ENCODE results near the gene S1PR3. TPM values are rescaled to one million over a fixed set of nuclear protein-coding genes. Genes with fewer than 3 reads are reported as not detected.

Gene S1PR3
- total and polyA plus RNA-seq, 2 donors (not counting 1 experiment from before 2014, with no cell fraction given), result 20.5 to 23.8 TPM

DNA sequence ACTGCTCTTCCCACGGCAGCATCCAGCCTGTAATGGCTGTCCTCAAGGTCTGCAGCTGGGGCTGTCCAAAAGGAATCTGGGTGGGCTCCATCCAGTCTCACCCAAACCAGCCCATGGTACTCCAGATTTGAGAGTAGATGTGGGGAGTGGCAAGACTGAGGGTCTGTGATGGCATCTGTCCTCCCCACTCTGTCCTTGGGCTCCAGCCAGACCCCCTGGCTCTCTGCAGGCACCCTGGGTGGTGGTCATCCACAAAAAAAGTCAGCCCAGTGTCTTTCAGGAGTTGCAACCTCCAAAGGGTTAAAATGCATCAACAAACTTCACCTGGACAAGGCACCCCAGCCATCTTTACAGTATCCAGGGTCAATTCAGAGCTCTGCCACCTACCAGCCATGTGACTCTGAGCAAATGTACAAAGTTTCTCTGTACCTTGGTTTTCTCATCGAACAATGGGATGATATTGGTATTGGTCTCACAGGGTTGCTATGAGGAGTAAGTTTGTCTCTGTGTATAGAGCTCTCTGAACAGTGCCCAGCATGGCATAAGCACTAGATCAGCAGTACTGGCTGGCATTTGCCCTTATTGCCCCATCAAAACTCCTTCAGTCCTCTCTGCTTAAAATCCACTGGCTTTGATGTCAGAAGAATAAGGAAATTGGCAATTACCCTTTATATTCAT lies 7.3 kb upstream of the S1PR3 start:
- Histone ChIP-seq H3K4me3 (replicated peaks in 1 of 4; ENCODE audit: control extremely low read depth in 1 of 4, insufficient read depth in 1 of 4, low read depth in 3 of 4, low read length in 4 of 4) (no peak overlapping the region), H2AFZ (ENCODE audit: low read length) (no peak overlapping the region), H3K27ac (ENCODE audit: insufficient read depth, low read length) (no peak overlapping the region), H3K4me2 (ENCODE audit: extremely low read depth, insufficient read depth, low read length) (no peak overlapping the region), H3K9me3 (ENCODE audit: control insufficient read depth, insufficient read depth, low read depth, low read length) (no peaks in the 10 kb centered on the region), H3K4me1 (ENCODE audit: control insufficient read depth, extremely low read depth, insufficient read depth, low read length) (no peaks in the 10 kb centered on the region), H3K27me3 (ENCODE audit: control insufficient read depth, insufficient read depth, low read length) (no peaks in the 10 kb centered on the region), H3K9ac (ENCODE audit: insufficient read depth, low read length) (no peak overlapping the region), H3K36me3 (ENCODE audit: control insufficient read depth, insufficient read depth, low read length) (no peaks in the 10 kb centered on the region), H4K20me1 (ENCODE audit: control insufficient read depth, extremely low read depth, insufficient read depth, low read length) (no peaks in the 10 kb centered on the region), H3K79me2 (ENCODE audit: control insufficient read depth, insufficient read depth, low read length) (no peaks in the 10 kb centered on the region)
- no peak for TF ChIP-seq CTCF (conservative IDR thresholded peaks at IDR 0.05 in 1 of 2, IDR thresholded peaks at IDR 0.05 in 1 of 2; ENCODE audit: low read depth in 1 of 2, low read length in 2 of 2)
- no peak for TF ChIP-seq EZH2 (IDR thresholded peaks at IDR 0.05; ENCODE audit: low read length, missing control alignments)
- no peak for DNase-seq (ENCODE audit: low read depth in 2 of 2)

- no peak overlapping the region for H3K9ac ChIP-seq (ENCODE audit: insufficient read depth, low read length)
- no peaks in the 10 kb centered on the region for H3K4me1 ChIP-seq (ENCODE audit: control insufficient read depth, extremely low read depth, insufficient read depth, low read length)
- no peak overlapping the region for H2AFZ ChIP-seq (ENCODE audit: low read length)
- H3K27me3 ChIP-seq (ENCODE audit: control insufficient read depth, insufficient read depth, low read length), result no peaks in the 10 kb centered on the region
- no peak overlapping the region for H3K4me3 ChIP-seq (replicated peaks in 1 of 4; ENCODE audit: control extremely low read depth in 1 of 4, insufficient read depth in 1 of 4, low read depth in 3 of 4, low read length in 4 of 4)
- no peaks in the 10 kb centered on the region for H3K9me3 ChIP-seq (ENCODE audit: control insufficient read depth, insufficient read depth, low read depth, low read length)
- no peak for TF ChIP-seq EZH2 (IDR thresholded peaks at IDR 0.05; ENCODE audit: low read length, missing control alignments)
- TF ChIP-seq CTCF (conservative IDR thresholded peaks at IDR 0.05 in 1 of 2, IDR thresholded peaks at IDR 0.05 in 1 of 2; ENCODE audit: low read depth in 1 of 2, low read length in 2 of 2), result no peak
- H3K27ac ChIP-seq (ENCODE audit: insufficient read depth, low read length), result no peak overlapping the region
- H3K36me3 ChIP-seq (ENCODE audit: control insufficient read depth, insufficient read depth, low read length), result no peaks in the 10 kb centered on the region
- no peak for DNase-seq (ENCODE audit: low read depth in 2 of 2)
- no peaks in the 10 kb centered on the region for H3K79me2 ChIP-seq (ENCODE audit: control insufficient read depth, insufficient read depth, low read length)
- H3K4me2 ChIP-seq (ENCODE audit: extremely low read depth, insufficient read depth, low read length), result no peak overlapping the region
- no peaks in the 10 kb centered on the region for H4K20me1 ChIP-seq (ENCODE audit: control insufficient read depth, extremely low read depth, insufficient read depth, low read length)
These were observed 6.8 kb upstream of the S1PR3 start for GRCh38 chr9:88984543-88984883.

- Histone ChIP-seq H4K20me1 (ENCODE audit: control insufficient read depth, extremely low read depth, insufficient read depth, low read length) (no peaks in the 10 kb centered on the region), H3K9ac (ENCODE audit: insufficient read depth, low read length) (no peak overlapping the region), H3K36me3 (ENCODE audit: control insufficient read depth, insufficient read depth, low read length) (no peaks in the 10 kb centered on the region), H3K9me3 (ENCODE audit: control insufficient read depth, insufficient read depth, low read depth, low read length) (no peaks in the 10 kb centered on the region), H3K4me1 (ENCODE audit: control insufficient read depth, extremely low read depth, insufficient read depth, low read length) (no peaks in the 10 kb centered on the region), H3K27ac (ENCODE audit: insufficient read depth, low read length) (no peak overlapping the region), H2AFZ (ENCODE audit: low read length) (no peak overlapping the region), H3K27me3 (ENCODE audit: control insufficient read depth, insufficient read depth, low read length) (no peaks in the 10 kb centered on the region), H3K4me2 (ENCODE audit: extremely low read depth, insufficient read depth, low read length) (no peak overlapping the region), H3K4me3 (replicated peaks in 1 of 4; ENCODE audit: control extremely low read depth in 1 of 4, insufficient read depth in 1 of 4, low read depth in 3 of 4, low read length in 4 of 4) (no peak overlapping the region), H3K79me2 (ENCODE audit: control insufficient read depth, insufficient read depth, low read length) (no peaks in the 10 kb centered on the region)
- DNase-seq (ENCODE audit: low read depth in 2 of 2), result no peak
- TF ChIP-seq CTCF (conservative IDR thresholded peaks at IDR 0.05 in 1 of 2, IDR thresholded peaks at IDR 0.05 in 1 of 2; ENCODE audit: low read depth in 1 of 2, low read length in 2 of 2) (no peak), EZH2 (IDR thresholded peaks at IDR 0.05; ENCODE audit: low read length, missing control alignments) (no peak)
These were observed 5.7 kb upstream of the S1PR3 start for GRCh38 chr9:88985616-88986015.
